Type B pancreatic cell (in vitro differentiated cells): ENCODE results near the gene NLRP6. TPM values are rescaled to one million over a fixed set of nuclear protein-coding genes. Genes with fewer than 3 reads are reported as not detected.

Source experiments
- DNase-seq: peaks from one replicate; pipeline ENCODE4 v3.0.0; 2021; ENCODE audit warnings: mixed read lengths; ENCODE audit not compliant: unreplicated experiment; ENCODE audit errors: extremely low spot score
- H3K27ac Mint-ChIP-seq: 2 replicates; pipeline ENCODE4 v1.8.0; 2021; ENCODE audit warnings: mild to moderate bottlenecking, mixed read lengths
- H3K27me3 Mint-ChIP-seq: 2 replicates; pipeline ENCODE4 v1.8.0; 2021; ENCODE audit warnings: mixed read lengths
- H3K36me3 Mint-ChIP-seq: 2 replicates; pipeline ENCODE4 v1.8.0; 2021; ENCODE audit warnings: mixed read lengths
- H3K4me1 Mint-ChIP-seq: one replicate; pipeline ENCODE4 v1.8.0; 2021; ENCODE audit warnings: mixed read lengths; ENCODE audit not compliant: unreplicated experiment
- H3K4me3 Mint-ChIP-seq: 2 replicates; pipeline ENCODE4 v1.8.0; 2021; ENCODE audit warnings: mild to moderate bottlenecking, mixed read lengths
- H3K9me3 Mint-ChIP-seq: 2 replicates; pipeline ENCODE4 v1.8.0; 2021; ENCODE audit warnings: mixed read lengths
- long read RNA-seq: library from polyadenylated mRNA; unstranded; transcript quantifications from one replicate; pipeline ENCODE4 v2.0.0, GENCODE V29; 2020
- total RNA-seq: library from RNA; stranded (reverse); gene quantifications from 2 replicates; pipeline ENCODE4 v1.2.1, GENCODE V29; 2021; ENCODE audit warnings: low replicate concordance
- TF ChIP-seq, protein P1 (sequence below): fragments of 200-600 bp; sonication (generic); conservative IDR thresholded peaks from 2 replicates; pipeline ENCODE4 v1.5.0; 2021; ENCODE audit warnings: antibody characterized with exemption, mild to moderate bottlenecking

The NLRP6 gene
- 0.19 TPM in 1 of 2 replicates, not detected in the other for total RNA-seq
- long read RNA-seq: 0 reads

DNA sequence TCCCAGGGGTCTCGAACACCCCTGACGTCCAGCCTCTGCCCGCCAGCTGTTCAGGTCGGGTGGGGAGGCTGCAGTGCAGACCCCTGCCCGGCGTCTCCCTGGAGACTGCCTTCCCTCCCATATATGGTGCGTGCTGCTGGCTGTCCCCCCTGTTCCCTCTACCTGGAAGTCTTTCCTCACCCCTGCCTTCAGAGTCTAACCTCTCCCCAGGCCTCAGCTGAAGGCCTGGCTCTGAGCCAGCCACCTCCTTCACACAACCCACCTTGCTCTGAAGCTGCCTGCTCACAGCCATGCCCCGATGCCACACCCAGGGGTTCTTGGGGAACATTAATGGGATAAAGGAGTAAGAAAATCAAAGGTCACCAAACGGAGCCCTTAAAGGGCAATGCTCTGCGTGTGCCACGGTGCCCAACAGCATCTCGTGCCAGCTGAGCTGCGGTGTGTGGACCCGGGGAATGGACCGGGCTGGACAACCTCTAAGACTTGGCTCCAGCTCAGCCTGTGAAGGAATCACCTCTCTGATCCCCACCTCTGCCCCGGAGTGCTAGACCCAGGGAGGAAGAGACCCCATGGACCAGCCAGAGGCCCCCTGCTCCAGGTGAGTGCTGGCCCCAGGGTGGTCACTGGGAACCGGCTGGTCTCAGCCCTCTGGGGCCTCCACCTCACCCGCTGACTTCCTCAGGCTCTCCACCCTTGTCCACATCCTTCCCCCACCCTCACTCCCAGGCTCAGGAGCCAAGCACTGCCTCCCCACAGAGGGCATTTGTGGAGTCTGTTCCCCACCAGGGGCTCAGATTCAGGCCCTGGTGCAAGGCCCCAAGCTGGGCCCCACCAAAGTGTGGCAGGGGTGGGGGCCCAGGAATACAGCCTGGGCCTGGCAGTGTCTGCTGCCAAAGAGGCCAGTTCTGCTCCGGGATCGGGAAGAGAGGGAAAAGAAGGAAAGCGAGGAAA lies at the start of gene NLRP6:
TSS of gene NLRP6 (plus strand) at position 407 of the 951 bp plus-strand sequence. CDS start at position 570, 163 bp downstream.
- TF ChIP-seq, protein P1, sequence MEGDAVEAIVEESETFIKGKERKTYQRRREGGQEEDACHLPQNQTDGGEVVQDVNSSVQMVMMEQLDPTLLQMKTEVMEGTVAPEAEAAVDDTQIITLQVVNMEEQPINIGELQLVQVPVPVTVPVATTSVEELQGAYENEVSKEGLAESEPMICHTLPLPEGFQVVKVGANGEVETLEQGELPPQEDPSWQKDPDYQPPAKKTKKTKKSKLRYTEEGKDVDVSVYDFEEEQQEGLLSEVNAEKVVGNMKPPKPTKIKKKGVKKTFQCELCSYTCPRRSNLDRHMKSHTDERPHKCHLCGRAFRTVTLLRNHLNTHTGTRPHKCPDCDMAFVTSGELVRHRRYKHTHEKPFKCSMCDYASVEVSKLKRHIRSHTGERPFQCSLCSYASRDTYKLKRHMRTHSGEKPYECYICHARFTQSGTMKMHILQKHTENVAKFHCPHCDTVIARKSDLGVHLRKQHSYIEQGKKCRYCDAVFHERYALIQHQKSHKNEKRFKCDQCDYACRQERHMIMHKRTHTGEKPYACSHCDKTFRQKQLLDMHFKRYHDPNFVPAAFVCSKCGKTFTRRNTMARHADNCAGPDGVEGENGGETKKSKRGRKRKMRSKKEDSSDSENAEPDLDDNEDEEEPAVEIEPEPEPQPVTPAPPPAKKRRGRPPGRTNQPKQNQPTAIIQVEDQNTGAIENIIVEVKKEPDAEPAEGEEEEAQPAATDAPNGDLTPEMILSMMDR: no peak
- H3K9me3 Mint-ChIP-seq: no peaks in the 10 kb centered on the region
- DNase-seq: no peak
- H3K27ac Mint-ChIP-seq: no peak within 1 kb of the TSS
- no peak within 1 kb of the TSS for H3K4me3 Mint-ChIP-seq
- H3K36me3 Mint-ChIP-seq: no peaks in the 10 kb centered on the region
- peaks cover 17% of the 10 kb centered on the region for H3K27me3 Mint-ChIP-seq
- peaks cover 6% of the 10 kb centered on the region for H3K4me1 Mint-ChIP-seq

DNA sequence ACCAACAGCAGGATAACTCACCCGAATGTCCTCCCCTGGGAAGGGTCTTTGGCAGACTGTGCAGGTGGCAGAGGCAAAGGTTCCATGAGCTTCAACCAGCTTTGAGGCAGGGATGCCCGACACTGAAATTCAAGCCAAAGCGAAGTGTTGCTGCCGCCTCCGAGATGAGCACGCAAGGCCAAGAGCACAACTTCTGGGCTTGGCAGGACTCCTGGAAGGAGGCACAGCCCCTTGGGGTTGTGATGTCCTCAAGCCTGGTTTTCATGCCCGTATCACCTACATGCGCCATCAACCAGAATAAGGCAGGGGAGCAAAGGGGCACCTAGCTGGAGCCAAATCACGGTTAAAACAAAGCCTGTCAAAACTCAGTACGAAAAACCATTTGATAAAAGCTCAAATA lies 47.8 kb upstream of the NLRP6 start:
- Mint-ChIP-seq H3K9me3 (no peaks in the 10 kb centered on the region), H3K4me1 (peaks cover 4% of the 10 kb centered on the region), H3K27me3 (no peaks in the 10 kb centered on the region), H3K36me3 (peaks cover 12% of the 10 kb centered on the region), H3K27ac (no peak overlapping the region), H3K4me3 (no peak overlapping the region)
- DNase-seq: no peak
- TF ChIP-seq, protein P1: no peak

DNA sequence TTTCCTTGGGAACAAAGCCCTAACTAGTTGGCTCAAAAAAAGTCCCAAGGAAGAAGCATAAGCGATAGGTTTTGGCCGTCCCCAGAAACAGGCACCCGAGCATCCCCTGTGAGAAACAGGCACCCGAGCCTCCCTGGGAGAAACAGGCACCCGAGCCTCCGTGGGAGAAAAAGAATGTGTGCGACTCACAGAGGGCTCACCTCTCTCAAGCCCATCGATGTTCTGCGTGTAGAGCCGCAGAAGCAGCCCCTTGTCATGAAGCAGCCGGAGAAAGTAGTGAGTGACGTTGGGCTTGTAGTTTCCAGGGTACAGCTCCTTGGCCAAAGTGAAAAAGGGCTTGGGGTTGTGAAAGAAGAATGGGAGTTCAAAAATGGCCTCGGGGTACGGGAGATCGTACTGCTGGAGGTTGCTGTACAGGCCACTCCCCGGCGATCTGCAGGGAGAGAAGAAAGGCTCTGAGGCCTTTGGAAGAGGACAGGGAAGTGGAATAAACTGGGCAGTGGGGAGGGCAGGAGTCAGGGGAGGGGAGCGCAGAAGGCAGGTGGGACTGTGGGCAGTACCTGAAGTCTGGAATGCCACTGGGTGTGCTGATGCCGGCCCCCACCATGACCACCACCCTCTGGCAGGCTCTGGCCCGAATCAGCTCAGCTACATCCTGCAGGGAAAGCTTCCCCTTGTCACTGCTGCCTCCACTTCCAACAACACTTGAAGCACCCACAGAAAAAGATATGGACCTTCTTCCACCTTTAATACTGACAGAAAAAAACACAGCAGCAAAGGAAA lies 45.2 kb upstream of the NLRP6 start:
- Mint-ChIP-seq H3K36me3 (peaks cover 12% of the 10 kb centered on the region), H3K27ac (no peak overlapping the region), H3K4me3 (peak overlapping the region; percentile 44)

DNA sequence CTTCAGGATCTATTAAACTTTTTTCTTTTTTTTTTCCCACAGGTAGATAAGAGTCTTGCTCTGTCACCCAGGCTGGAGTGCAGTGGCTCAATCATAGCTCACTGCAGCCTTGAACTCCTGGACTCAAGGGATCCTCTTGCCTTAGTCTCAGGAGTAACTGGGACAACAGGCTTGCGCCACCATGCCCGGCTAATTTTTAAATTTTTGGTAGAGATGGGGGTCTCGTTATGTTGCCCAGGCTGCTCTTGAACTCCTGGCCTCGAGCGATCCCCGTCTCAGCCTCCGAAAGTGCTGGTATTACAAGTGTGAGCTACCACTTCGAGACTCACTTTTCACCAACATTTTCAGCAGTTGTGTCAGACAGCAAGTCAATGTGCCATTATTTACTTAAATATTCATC lies 43.0 kb upstream of the NLRP6 start:
- Mint-ChIP-seq H3K27ac (peak overlapping the region; percentile 87), H3K36me3 (peaks cover 8% of the 10 kb centered on the region), H3K4me1 (peaks cover 20% of the 10 kb centered on the region), H3K4me3 (peak overlapping the region; percentile 99), H3K27me3 (no peaks in the 10 kb centered on the region), H3K9me3 (no peaks in the 10 kb centered on the region)
- TF ChIP-seq, protein P1: no peak
- no peak for DNase-seq

More for the DNA sequence above, 45.2 kb upstream of the NLRP6 start:
- Mint-ChIP-seq H3K9me3 (no peaks in the 10 kb centered on the region), H3K4me1 (peaks cover 11% of the 10 kb centered on the region), H3K27me3 (no peaks in the 10 kb centered on the region)
- no peak for DNase-seq
- TF ChIP-seq, protein P1: no peak

DNA sequence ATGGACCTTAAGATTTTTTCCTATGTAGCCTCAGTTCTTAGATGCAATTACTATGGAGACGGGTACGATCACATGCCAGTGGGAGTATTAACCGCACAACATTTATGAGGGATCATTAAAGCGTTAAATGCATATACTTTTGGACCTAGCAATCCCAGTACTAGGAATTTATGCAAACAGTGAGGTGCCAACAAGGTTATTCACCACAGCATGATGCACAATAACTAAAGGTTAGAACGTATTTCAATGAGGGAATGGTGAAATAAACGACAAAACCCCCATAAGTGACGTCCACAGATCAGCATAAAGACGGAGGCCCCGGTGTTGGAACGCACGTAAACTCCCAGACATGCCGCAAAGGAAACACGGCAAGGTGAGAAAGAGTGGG lies 42.6 kb upstream of the NLRP6 start:
- Mint-ChIP-seq H3K27ac (peak overlapping the region; percentile 87), H3K27me3 (no peaks in the 10 kb centered on the region), H3K9me3 (no peaks in the 10 kb centered on the region), H3K36me3 (peaks cover 8% of the 10 kb centered on the region), H3K4me1 (peaks cover 20% of the 10 kb centered on the region), H3K4me3 (peak overlapping the region; percentile 99)
- TF ChIP-seq, protein P1: no peak
- no peak for DNase-seq
